PFSK-1 (cell line): ENCODE data around the gene TMEM97.

Experiments
- FOXP2 ChIP-seq: optimal IDR thresholded peaks from 2 replicates; pipeline ENCODE3; 2011; ENCODE audit warnings: borderline replicate concordance, control low read depth, inconsistent platforms; ENCODE audit not compliant: insufficient read depth; ENCODE audit errors: extremely low read length, extremely low read depth
- POLR2AphosphoS5 ChIP-seq: IDR thresholded peaks from 2 replicates; pipeline ENCODE4 v1.6.1; 2012; ENCODE audit warnings: low read depth, mild to moderate bottlenecking, control low read depth, low read length, moderate library complexity
- SIN3A ChIP-seq: IDR thresholded peaks from 2 replicates; pipeline ENCODE4 v1.6.1; 2012; ENCODE audit warnings: mild to moderate bottlenecking, low read length, moderate library complexity, borderline replicate concordance; ENCODE audit not compliant: insufficient read depth
- TAF1 ChIP-seq: IDR thresholded peaks from 2 replicates; pipeline ENCODE4 v1.6.1; 2012; ENCODE audit warnings: low read length, control low read depth, borderline replicate concordance; ENCODE audit not compliant: insufficient read depth
- TF ChIP-seq, protein P1 (sequence below), 2 experiments: IDR thresholded peaks; 2 replicates each; pipeline versions ENCODE4 v1.6.1 to v1.8.0; 2011 to 2012; ENCODE audit warnings: low read depth in 2 of 2, low read length in 2 of 2, control low read depth in 1 of 2, inconsistent platforms in 1 of 2, mild to moderate bottlenecking in 1 of 2, moderate library complexity in 1 of 2; ENCODE audit not compliant: insufficient read depth in 1 of 2

TMEM97 gene

GRCh38 chr17:28365487-28365886, 46.5 kb downstream of the TMEM97 start:
- TF ChIP-seq FOXP2 = no peak
- TF ChIP-seq TAF1 = no peak
- TF ChIP-seq SIN3A = no peak
- TF ChIP-seq, protein P1, sequence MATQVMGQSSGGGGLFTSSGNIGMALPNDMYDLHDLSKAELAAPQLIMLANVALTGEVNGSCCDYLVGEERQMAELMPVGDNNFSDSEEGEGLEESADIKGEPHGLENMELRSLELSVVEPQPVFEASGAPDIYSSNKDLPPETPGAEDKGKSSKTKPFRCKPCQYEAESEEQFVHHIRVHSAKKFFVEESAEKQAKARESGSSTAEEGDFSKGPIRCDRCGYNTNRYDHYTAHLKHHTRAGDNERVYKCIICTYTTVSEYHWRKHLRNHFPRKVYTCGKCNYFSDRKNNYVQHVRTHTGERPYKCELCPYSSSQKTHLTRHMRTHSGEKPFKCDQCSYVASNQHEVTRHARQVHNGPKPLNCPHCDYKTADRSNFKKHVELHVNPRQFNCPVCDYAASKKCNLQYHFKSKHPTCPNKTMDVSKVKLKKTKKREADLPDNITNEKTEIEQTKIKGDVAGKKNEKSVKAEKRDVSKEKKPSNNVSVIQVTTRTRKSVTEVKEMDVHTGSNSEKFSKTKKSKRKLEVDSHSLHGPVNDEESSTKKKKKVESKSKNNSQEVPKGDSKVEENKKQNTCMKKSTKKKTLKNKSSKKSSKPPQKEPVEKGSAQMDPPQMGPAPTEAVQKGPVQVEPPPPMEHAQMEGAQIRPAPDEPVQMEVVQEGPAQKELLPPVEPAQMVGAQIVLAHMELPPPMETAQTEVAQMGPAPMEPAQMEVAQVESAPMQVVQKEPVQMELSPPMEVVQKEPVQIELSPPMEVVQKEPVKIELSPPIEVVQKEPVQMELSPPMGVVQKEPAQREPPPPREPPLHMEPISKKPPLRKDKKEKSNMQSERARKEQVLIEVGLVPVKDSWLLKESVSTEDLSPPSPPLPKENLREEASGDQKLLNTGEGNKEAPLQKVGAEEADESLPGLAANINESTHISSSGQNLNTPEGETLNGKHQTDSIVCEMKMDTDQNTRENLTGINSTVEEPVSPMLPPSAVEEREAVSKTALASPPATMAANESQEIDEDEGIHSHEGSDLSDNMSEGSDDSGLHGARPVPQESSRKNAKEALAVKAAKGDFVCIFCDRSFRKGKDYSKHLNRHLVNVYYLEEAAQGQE (IDR thresholded peaks at IDR 0.05; ENCODE audit: insufficient read depth in 1 of 2, low read depth in 2 of 2, low read length in 2 of 2) = no peak
- no peak for TF ChIP-seq POLR2AphosphoS5

DNA sequence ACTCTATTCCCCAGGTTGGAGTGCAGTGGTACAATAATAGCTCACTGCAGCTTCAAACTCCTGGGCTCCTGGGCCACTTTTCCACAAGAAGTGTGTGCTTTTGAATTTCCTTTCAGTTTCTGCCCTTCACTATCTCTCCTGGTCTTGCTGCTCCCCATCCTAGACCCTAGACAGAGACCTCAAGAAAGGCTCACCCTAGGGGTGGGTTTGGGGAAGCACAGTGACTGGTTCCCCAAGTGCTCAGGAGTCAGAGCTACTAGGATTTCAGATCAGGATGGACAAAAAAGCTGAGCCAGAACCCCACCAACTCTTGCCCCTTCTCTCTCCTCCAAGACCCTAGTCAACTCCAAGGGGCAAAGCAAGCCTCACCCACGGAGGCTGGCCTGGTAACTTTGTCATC, 47.6 kb downstream of the TMEM97 start:
- TF ChIP-seq POLR2AphosphoS5 (no peak), SIN3A (no peak), TAF1 (no peak), FOXP2 (no peak)
- TF ChIP-seq, protein P1 (IDR thresholded peaks at IDR 0.05; ENCODE audit: insufficient read depth in 1 of 2, low read depth in 2 of 2, low read length in 2 of 2) = no peak

- no peak for TF ChIP-seq FOXP2
- TF ChIP-seq TAF1 = no peak
- TF ChIP-seq SIN3A = no peak
- TF ChIP-seq, protein P1 (IDR thresholded peaks at IDR 0.05; ENCODE audit: insufficient read depth in 1 of 2, low read depth in 2 of 2, low read length in 2 of 2) = no peak
- TF ChIP-seq POLR2AphosphoS5 = no peak
Measured at GRCh38 chr17:28367641-28368305, 48.8 kb downstream of the TMEM97 start.

DNA sequence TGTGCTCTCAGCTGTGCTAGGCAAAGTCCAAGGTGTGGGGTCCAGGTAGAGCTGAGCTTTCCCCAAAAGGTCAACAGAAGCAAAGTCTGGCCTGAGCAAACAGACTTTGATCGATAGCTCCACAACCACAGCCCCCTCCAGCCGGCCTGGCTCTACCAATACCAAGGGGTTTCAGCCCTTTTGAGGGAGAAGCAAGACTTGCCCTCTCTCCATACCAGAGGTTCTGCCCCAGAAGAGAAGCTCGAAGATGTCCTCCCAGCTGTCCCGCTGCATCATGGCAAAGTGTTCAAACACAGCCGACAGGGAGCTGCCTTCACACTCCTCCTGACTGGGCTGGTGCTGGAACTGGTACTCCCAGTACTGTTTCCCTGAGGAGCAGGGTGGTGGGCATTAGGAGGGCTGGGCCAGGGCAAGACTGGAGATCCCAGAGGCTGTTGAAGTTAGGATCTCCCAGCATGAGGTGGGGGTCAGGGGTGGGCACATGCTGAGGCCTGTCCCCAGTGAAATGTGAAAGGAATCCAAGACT, 49.4 kb downstream of the TMEM97 start:
- TF ChIP-seq SIN3A (no peak), TAF1 (no peak)

DNA sequence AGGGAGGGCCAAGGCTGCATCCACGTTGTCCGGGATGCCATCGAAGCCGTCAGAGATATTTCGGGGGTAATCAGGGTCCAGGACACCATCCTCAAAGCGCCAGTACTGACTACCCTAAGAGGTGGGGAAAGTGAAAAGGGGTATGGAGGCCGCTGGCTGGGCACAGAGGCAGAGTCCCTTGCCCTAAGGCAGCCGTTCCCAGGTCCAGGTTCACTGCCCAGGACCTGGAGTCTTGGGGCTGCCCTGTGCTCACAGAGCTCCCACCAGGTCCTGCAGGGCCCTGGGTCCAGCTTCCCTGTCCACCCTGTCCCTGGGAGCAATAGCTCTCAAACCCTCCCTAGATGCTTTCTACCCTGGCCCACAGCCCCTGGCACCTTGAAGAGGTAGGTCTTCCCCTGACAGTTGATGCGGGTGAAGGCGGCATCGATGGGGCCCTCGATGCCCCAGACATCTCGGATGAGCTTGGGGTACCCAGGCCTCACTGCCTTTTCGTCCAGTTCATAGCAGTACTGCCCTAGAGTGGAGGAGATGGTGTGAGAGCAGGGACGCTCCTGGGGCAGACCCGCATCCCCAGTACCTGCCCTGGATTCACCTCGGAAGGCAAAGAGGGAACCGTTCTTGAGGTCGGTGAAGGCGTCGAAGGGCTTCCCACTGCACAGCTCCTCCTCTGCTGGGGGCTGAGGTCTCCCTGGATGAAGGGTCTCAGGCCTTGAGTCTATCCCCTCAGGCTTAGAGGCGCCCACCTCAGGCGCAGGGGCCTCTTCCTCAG, 50.1 kb downstream of the TMEM97 start:
- no peak for TF ChIP-seq TAF1
- no peak for TF ChIP-seq POLR2AphosphoS5
- TF ChIP-seq SIN3A = no peak
- TF ChIP-seq, protein P1 (IDR thresholded peaks at IDR 0.05; ENCODE audit: insufficient read depth in 1 of 2, low read depth in 2 of 2, low read length in 2 of 2) = no peak
- TF ChIP-seq FOXP2 = no peak
